Right lobe of liver (tissue), 6 donors: ENCODE measurements around the gene MADCAM1. TPM values are rescaled to one million over a fixed set of nuclear protein-coding genes. Genes with fewer than 3 reads are reported as not detected.

ENCODE experiments used
- ATAC-seq, 4 donors: fragments of 200-7000 bp; cut with Tn5 transposase; one replicate each; pipeline ENCODE4 v1.9.1; 2020; ENCODE audit warnings: mild to moderate bottlenecking in 4 of 4, moderate library complexity in 4 of 4
- DNase-seq, 3 donors: peaks; one replicate each; pipeline ENCODE4 v3.0.0-alpha.2; 2020
- H3K27ac ChIP-seq, 3 donors: fragments of 200-600 bp; one replicate each; pipeline ENCODE4 v1.8.0; 2022
- H3K27me3 ChIP-seq, 2 donors: fragments of 200-600 bp; one replicate each; pipeline ENCODE4 v1.8.0; 2022
- H3K36me3 ChIP-seq, 4 donors: fragments of 200-600 bp; sonication (generic) in 1 of 4; one replicate each; pipeline versions ENCODE4 v1.5.1 to v1.8.0; 2017 to 2022; ENCODE audit warnings: control low read depth in 1 of 4
- H3K4me1 ChIP-seq, 4 donors: fragments of 200-600 bp; sonication (generic) in 1 of 4; one replicate each; pipeline versions ENCODE4 v1.5.1 to v1.8.0; 2017 to 2022; ENCODE audit warnings: control low read depth in 1 of 4
- H3K4me3 ChIP-seq, 3 donors: fragments of 200-600 bp; one replicate each; pipeline ENCODE4 v1.8.0; 2022
- H3K9me3 ChIP-seq, 4 donors: fragments of 200-600 bp; sonication (generic) in 1 of 4; one replicate each; pipeline versions ENCODE4 v1.5.1 to v1.8.0; 2017 to 2022; ENCODE audit warnings: control low read depth in 1 of 4
- POLR2A ChIP-seq: fragments of 450-650 bp; IDR thresholded peaks from one replicate; pipeline ENCODE4 v1.6.1; 2017; ENCODE audit warnings: antibody characterized with exemption, mild to moderate bottlenecking
- WGBS: methylation state at CpG from one replicate; pipeline ENCODE4 v1.1.6; 2018; ENCODE audit warnings: low coverage, low lambda C conversion rate; ENCODE audit not compliant: insufficient coverage; ENCODE audit errors: missing lambda C conversion rate; 5-methylcytosine and 5-hydroxymethylcytosine counted together
- intact Hi-C, 2 donors: fragments of 100-400 bp; cut with DNase I; formaldehyde crosslinking; loops; one replicate each; pipeline versions ENCODE4 v1.11.2 to v1.14.1; 2022
- total RNA-seq, 6 experiments: library from RNA; depleted of rRNA in 2 of 6; stranded (reverse); fragments of >200 nt in 2 of 6; fragmentation: NEBNext Ultra II Directional in 3 of 6; extraction: Animal tissue kit (Norgen Biotek cat#: 25700) in 3 of 6; gene quantifications; one replicate each; pipeline versions ENCODE4 v1.1.0 to v1.2.4, GENCODE V29; 2016 to 2023
- TF ChIP-seq, protein P1 (sequence below), 4 donors: fragments of 200-600 bp in 3 of 4; fragments of 450-650 bp in 1 of 4; IDR thresholded peaks; one replicate each; pipeline versions ENCODE4 v1.5.1 to v1.8.0; 2016 to 2022; ENCODE audit warnings: antibody characterized with exemption in 4 of 4, mild to moderate bottlenecking in 2 of 4
- donor health status: DM: no; HTN: yes; CAD: no.
- donor health status: DM: no; HTN: no; CAD: no.
- donor health status: DM: no; HTN: no; CAD: no.
- donor health status: DM: no; HTN: yes; CAD: no.
- donor health status: DM: no; HTN: yes; CAD: no.

The MADCAM1 gene
- total RNA-seq, 6 experiments from 2014 or later, result 0.11 to 0.69 (median 0.31) TPM

DNA sequence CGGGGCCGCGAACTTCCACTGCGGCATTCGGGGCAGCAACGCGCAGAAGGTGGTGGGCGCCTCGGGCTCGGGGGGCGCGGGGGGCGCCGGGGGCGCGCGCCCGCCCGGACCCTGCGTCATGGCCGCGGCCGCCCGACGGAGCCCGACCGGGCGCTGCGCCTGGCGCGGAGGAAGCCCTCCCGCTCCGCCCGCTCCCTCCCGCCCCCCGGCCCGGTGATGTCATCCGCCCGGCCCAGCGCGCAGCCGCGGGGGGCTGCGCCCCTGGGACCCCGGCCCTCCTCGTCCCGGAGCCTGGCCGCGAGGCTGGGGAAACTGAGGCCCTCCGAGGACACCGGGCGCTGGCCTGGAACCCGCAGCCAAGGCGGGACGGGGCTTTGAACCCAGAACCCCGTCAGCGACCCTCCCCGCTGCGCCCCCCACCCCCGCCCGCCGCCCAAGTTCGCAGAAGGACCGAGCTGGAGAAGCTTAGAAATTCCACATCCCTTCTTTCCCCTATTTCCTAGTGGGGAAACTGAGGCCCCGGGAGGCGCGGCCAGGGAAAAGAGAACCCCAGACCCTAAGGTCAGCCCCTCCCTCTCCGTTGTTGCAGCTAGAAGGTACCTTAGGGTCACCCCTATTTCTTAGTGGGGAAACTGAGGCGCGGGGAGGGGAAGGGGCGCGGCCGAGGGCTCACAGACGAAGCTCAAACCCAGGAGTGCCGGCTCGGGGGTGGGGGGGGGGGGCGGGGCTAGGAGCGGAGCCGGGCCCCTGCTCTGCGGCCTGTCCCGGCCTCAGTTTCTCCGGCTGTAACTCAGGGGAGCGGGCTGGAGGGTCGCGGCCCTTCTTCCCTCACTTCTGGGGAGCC lies 35.2 kb upstream of the MADCAM1 start, which contains the start of gene SHC2:
SHC2 (minus strand) TSS at position 157 of the 844 bp plus-strand sequence; CDS start at position 120, 37 bp downstream.
- no peaks in the 10 kb centered on the region for H3K36me3 ChIP-seq
- ATAC-seq, result peak; percentile 43 to 55 (median 50)
- intact Hi-C loops, result no loop called here

DNA sequence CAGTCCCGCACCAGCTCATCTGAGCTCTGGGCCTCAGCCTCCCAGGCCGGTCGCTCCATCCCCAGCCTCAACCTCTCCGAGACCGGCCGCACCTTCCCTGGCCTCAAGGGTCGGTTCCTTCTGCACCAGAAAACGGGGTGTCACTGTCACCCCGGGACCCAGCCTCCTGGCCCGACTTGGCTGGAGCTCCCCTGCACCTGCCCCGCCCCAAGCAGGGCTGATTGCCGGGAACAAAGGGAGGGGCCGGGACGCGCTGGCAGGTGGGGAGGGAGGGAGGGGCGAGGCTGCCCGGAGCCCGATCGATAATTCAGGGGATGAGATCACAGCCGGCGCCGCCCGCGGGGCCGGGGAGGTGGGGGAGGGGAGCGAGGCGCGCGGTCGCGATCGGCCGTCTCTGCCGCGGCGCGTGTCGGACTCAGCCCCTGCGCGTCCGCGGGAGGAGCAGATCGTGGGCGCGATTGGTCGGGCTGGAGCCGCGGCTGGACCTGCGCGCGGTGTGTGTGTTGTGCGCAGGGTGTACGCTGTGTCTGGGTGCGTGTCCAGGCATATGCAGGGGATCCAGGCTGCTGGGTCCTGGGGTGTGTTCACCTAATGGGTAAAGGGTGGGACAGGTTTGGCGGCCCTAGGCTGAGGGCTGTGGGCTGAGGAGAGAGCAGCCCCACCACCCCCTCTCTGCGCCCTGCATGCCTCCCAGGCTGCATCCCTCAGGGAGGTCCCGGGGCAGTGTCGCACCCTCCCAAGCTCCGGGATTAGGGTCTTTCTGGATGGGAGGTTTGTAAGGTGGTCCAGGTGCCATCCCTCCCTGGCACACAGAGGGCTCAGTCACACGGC lies 34.4 kb upstream of the MADCAM1 start:
- H3K27me3 ChIP-seq, result no peaks in the 10 kb centered on the region
- DNase-seq, result peak; percentile 87 to 91 (median 90)
- peaks cover 0 to 9% (median 0%) of the 10 kb centered on the region in 4 donors for H3K4me1 ChIP-seq
- H3K4me3 ChIP-seq, result peak overlapping the region; percentile 44 to 82 (median 57)
- H3K9me3 ChIP-seq, result no peaks in the 10 kb centered on the region
- intact Hi-C loops, result no loop called here
- TF ChIP-seq, protein P1, sequence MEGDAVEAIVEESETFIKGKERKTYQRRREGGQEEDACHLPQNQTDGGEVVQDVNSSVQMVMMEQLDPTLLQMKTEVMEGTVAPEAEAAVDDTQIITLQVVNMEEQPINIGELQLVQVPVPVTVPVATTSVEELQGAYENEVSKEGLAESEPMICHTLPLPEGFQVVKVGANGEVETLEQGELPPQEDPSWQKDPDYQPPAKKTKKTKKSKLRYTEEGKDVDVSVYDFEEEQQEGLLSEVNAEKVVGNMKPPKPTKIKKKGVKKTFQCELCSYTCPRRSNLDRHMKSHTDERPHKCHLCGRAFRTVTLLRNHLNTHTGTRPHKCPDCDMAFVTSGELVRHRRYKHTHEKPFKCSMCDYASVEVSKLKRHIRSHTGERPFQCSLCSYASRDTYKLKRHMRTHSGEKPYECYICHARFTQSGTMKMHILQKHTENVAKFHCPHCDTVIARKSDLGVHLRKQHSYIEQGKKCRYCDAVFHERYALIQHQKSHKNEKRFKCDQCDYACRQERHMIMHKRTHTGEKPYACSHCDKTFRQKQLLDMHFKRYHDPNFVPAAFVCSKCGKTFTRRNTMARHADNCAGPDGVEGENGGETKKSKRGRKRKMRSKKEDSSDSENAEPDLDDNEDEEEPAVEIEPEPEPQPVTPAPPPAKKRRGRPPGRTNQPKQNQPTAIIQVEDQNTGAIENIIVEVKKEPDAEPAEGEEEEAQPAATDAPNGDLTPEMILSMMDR (IDR thresholded peaks at IDR 0.05), result no peak
- peak; percentile 52 for TF ChIP-seq POLR2A
- no peaks in the 10 kb centered on the region for H3K36me3 ChIP-seq
- peak; percentile 81 to 83 (median 82) for ATAC-seq
- 5% methylated on average over 22 of the region's 60 CpGs for WGBS
- H3K27ac ChIP-seq, result peak overlapping the region; percentile 74 to 89 (median 75)

More for the DNA sequence above, 35.2 kb upstream of the MADCAM1 start, which contains the start of gene SHC2:
- peaks cover 0 to 9% (median 0%) of the 10 kb centered on the region in 4 donors for H3K4me1 ChIP-seq
- H3K27me3 ChIP-seq, result no peaks in the 10 kb centered on the region
- DNase-seq, result peak in 1 of 3 donors; percentile 72
- H3K4me3 ChIP-seq, result peak within 1 kb of the TSS; percentile 62 to 87 (median 82)
- H3K27ac ChIP-seq, result peak within 1 kb of the TSS; percentile 85 to 89 (median 86)
- no peaks in the 10 kb centered on the region for H3K9me3 ChIP-seq
- WGBS, result 0% methylated on average over 3 of the region's 85 CpGs
- TF ChIP-seq, protein P1 (IDR thresholded peaks at IDR 0.05), result no peak
- TF ChIP-seq POLR2A, result peak; percentile 70

DNA sequence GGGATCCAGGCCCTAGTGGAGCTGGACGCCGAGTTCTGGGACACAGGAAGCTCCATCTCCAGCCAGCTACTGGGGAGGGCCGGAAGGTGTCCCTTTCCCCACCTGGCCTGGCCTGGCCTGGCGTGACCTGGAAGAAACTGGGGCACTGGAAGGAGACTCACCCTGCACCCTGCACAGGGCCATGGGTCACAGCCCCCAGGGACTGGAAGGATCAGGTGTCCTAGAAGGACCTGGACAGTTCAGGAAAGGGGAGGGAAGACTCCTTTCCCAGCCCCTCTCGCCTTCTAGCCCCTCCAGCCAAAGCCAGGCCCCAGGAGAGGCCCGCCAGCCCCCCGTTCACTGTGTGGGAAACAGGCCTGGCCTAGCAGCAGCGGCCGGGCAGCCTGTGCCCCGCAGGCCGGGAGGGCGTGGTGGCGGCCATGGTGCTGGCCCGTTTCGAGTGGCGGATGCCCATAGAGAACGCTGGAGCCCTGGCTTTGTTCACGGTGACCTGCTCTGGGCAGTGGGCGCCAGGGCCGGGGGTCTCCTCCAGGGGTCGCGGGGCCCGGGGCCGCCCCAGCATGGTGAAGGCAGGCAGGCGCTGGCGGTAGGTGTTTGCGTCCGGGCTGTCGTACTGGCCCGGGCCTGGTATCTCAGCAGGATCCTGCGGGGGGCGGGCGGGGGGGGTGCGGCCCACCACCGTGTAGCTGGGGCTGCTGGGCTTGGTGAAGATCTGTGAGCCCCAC lies 32.6 kb upstream of the MADCAM1 start:
- no peak overlapping the region for H3K4me3 ChIP-seq
- intact Hi-C loops, result no loop called here
- ATAC-seq (no peak), DNase-seq (no peak)
- no peaks in the 10 kb centered on the region for H3K27me3 ChIP-seq
- H3K27ac ChIP-seq, result no peak overlapping the region
- H3K4me1 ChIP-seq, result peaks cover 0 to 9% (median 0%) of the 10 kb centered on the region in 4 donors
- H3K36me3 ChIP-seq, result no peaks in the 10 kb centered on the region
- WGBS, result no CpG with 5 or more reads among the region's 35 CpGs
- TF ChIP-seq, protein P1 (IDR thresholded peaks at IDR 0.05), result no peak
- TF ChIP-seq POLR2A, result no peak
- no peaks in the 10 kb centered on the region for H3K9me3 ChIP-seq

DNA sequence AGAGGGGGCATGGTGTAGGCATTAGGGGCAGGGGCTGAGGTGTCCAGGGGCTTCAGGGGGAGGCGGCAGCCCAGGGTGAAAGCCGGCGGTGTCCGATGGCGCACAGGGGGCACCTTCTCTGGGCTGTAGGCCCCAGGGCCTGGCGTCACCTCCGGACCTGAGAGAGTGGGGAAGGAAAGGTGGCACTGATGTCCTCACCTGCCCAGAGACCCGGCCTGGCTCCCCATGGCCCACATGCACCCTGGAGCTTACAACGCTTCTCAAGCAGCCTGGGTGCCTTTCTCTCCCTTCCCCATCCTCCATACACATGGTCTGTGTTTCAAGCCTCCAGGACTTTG lies 32.1 kb upstream of the MADCAM1 start:
- ATAC-seq, result no peak

More for the DNA sequence above, 32.1 kb upstream of the MADCAM1 start:
- WGBS, result no CpG with 5 or more reads among the region's 9 CpGs
- H3K9me3 ChIP-seq, result no peaks in the 10 kb centered on the region
- intact Hi-C loops, result no loop called here
- H3K4me1 ChIP-seq, result peaks cover 0 to 9% (median 0%) of the 10 kb centered on the region in 4 donors
- TF ChIP-seq POLR2A, result no peak
- TF ChIP-seq, protein P1 (IDR thresholded peaks at IDR 0.05), result no peak
- DNase-seq, result no peak
- no peaks in the 10 kb centered on the region for H3K36me3 ChIP-seq
- no peaks in the 10 kb centered on the region for H3K27me3 ChIP-seq
- no peak overlapping the region for H3K27ac ChIP-seq
- no peak overlapping the region for H3K4me3 ChIP-seq
